ENCODE results near the gene PPP2R5A.

- TF ChIP-seq CTCF (IDR thresholded peaks at IDR 0.05) (no peak), POLR2A (IDR thresholded peaks at IDR 0.05) (no peak)
These were observed 103.9 kb downstream of the PPP2R5A start for GRCh38 chr1:212388985-212389716.
